ENCODE data around the gene ZNF254.
"Not testable (repeated sequence)": the region's sequence is repeated elsewhere in the genome, so short reads cannot be mapped to it uniquely, and the experiment has no call there.

The ZNF254 gene

GRCh38 chr19:24081056-24081455 is 5.9 kb upstream of the ZNF254 start:
- Histone ChIP-seq H3K27me3 (ENCODE audit: low read depth) (no peaks in the 10 kb centered on the region), H3K36me3 (replicated peaks) (no peaks in the 10 kb centered on the region; the same call in 1 of the 2 replicates), H3K4me1 (peaks cover 11% of the 10 kb centered on the region; the same call in 1 of the 2 replicates), H3K4me3 (no peak overlapping the region), H3K9me3 (no peaks in the 10 kb centered on the region)
- in situ Hi-C loops (cut with MboI; ENCODE audit: low sequenced_read_pairs), result no loop called here
- DNase-seq (ENCODE audit: low spot score in 2 of 2), result no peak

DNA sequence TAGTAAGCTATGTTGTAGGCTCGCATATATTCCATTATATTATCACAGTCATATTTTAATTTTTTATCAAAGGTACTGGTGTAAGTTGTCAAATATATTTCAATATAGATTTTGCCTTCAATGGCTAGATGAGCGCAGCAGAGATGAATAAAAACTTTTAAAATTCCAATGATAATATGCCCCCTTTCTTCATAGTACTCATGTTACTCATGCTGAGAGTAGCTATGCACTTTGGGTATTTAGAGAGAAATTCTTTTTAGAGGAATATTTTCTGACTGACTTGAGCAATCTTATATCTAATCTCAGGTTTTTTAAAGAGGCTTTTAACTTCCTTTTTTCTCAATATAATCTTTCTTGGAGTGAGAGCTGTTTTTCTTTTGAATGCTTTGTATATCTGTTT is 11.4 kb downstream of the ZNF254 start:
- in situ Hi-C loops (cut with MboI; ENCODE audit: low sequenced_read_pairs), result no loop called here
- Histone ChIP-seq H3K36me3 (replicated peaks) (peaks cover 23% of the 10 kb centered on the region), H3K27me3 (ENCODE audit: low read depth) (no peaks in the 10 kb centered on the region), H3K4me1 (peaks cover 7% of the 10 kb centered on the region; the same call in 1 of the 2 replicates), H3K9me3 (no peaks in the 10 kb centered on the region; the same call in 1 of the 2 replicates), H3K4me3 (no peak overlapping the region)
- DNase-seq (ENCODE audit: low spot score in 2 of 2), result no peak

GRCh38 chr19:24099829-24100228 is 12.8 kb downstream of the ZNF254 start:
- Histone ChIP-seq H3K36me3 (replicated peaks) (peaks cover 24% of the 10 kb centered on the region), H3K27me3 (ENCODE audit: low read depth) (no peaks in the 10 kb centered on the region), H3K4me1 (peaks cover 7% of the 10 kb centered on the region; the same call in 1 of the 2 replicates), H3K9me3 (no peaks in the 10 kb centered on the region), H3K4me3 (no peak overlapping the region)
- DNase-seq (ENCODE audit: low spot score in 2 of 2), result no peak
- in situ Hi-C loops (cut with MboI; ENCODE audit: low sequenced_read_pairs), result no loop called here

DNA sequence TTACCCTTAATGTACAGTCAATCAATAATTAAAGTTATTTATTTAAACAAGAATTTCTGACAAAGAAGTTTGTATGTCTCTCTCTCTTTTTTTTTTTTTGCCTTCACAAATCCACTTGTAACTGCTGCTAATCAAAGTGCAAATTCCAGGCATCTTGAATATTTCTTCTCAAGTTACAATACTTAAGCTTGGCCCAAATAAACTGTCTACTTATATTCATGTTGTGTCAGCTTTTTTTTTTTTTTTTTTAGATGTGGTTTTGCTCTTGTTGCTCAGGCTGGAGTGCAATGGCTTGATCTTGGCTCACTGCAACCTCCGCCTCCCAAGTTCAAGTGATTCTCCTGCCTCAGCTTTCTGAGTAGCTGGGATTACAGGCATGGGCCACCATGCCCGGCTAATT is 13.6 kb downstream of the ZNF254 start:
- in situ Hi-C loops (cut with MboI; ENCODE audit: low sequenced_read_pairs); H3K9me3 ChIP-seq; DNase-seq (ENCODE audit: low spot score in 2 of 2); H3K27me3 ChIP-seq (ENCODE audit: low read depth); H3K4me3 ChIP-seq; H3K4me1 ChIP-seq: not testable (repeated sequence)
- peaks cover 27% of the 10 kb centered on the region for H3K36me3 ChIP-seq (replicated peaks)

DNA sequence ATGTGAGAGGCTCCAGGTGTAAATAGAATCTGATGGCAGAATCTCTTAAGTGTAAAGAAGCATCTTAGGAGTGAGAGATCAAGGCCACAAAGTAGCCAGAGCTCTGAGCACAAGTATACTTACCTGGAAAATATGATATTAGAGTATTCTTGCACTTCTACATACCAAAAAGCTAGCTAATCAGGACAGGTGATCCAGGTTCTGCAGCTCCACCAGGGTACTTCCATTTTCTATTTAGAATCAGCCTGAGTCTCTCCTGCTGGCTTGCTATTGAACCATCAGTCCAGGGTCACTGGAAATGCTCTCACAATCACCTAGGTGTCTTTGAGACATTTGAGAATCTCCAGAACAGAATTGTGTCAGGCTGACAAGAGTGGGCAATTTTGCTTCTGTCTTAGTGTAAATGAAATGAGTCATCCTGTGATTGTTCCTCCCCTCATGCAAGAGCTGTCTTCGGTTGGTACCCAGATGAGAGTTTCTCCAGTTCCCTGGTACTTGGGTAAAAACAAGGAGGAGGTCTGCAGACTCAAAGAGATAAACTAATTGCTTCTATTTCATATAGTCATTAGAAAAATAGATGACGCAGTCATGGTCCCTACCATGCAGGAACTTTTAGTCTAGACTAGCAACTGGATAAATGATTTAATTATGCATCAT is 14.6 kb downstream of the ZNF254 start:
- H3K4me3 ChIP-seq, result no peak overlapping the region
- H3K4me1 ChIP-seq, result peaks cover 4% of the 10 kb centered on the region; the same call in 1 of the 2 replicates
- no peaks in the 10 kb centered on the region for H3K9me3 ChIP-seq
- no peaks in the 10 kb centered on the region for H3K27me3 ChIP-seq (ENCODE audit: low read depth)
- DNase-seq (ENCODE audit: low spot score in 2 of 2), result no peak
- peaks cover 31% of the 10 kb centered on the region for H3K36me3 ChIP-seq (replicated peaks)
- in situ Hi-C loops (cut with MboI; ENCODE audit: low sequenced_read_pairs), result no loop called here

GRCh38 chr19:24127601-24128000 is 40.6 kb downstream of the ZNF254 start:
- DNase-seq (ENCODE audit: low spot score in 2 of 2), result no peak
- H3K4me1 ChIP-seq, result no peaks in the 10 kb centered on the region
- H3K36me3 ChIP-seq (replicated peaks), result peaks cover 32% of the 10 kb centered on the region
- H3K4me3 ChIP-seq, result no peak overlapping the region
- in situ Hi-C loops (cut with MboI; ENCODE audit: low sequenced_read_pairs), result no loop called here
- H3K27me3 ChIP-seq (ENCODE audit: low read depth), result no peaks in the 10 kb centered on the region
- H3K9me3 ChIP-seq, result peaks cover 40% of the 10 kb centered on the region

- peaks cover 4% of the 10 kb centered on the region for H3K9me3 ChIP-seq
- H3K4me3 ChIP-seq, result no peak overlapping the region
- H3K4me1 ChIP-seq, result no peaks in the 10 kb centered on the region
- H3K36me3 ChIP-seq (replicated peaks), result no peaks in the 10 kb centered on the region
- no peaks in the 10 kb centered on the region for H3K27me3 ChIP-seq (ENCODE audit: low read depth)
- no peak for DNase-seq (ENCODE audit: low spot score in 2 of 2)
- in situ Hi-C loops (cut with MboI; ENCODE audit: low sequenced_read_pairs), result no loop called here
Observed at GRCh38 chr19:24140099-24140498, 53.1 kb downstream of the ZNF254 start.

DNA sequence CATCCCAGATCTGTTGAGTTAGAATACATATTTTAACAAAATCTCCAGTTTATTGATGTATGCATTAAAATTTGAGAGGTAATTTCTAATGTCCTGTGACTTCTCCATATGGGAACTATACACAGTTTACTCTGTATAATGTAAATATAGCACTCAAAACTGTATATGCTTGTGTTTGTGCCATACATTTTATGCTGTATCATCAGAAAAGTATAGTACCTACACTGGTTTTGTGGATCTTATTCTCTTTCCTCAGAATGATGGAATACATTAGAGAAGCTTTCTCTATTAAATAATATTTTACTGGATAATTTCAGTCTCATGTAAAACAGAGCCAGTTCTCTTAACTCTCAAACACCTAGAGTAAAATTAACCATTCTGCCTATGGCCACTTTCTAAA is 53.6 kb downstream of the ZNF254 start:
- Histone ChIP-seq H3K27me3 (ENCODE audit: low read depth) (no peaks in the 10 kb centered on the region), H3K4me1 (no peaks in the 10 kb centered on the region), H3K36me3 (replicated peaks) (no peaks in the 10 kb centered on the region), H3K9me3 (peaks cover 4% of the 10 kb centered on the region; the same call in 1 of the 2 replicates), H3K4me3 (no peak overlapping the region)
- in situ Hi-C loops (cut with MboI; ENCODE audit: low sequenced_read_pairs), result no loop called here
- no peak for DNase-seq (ENCODE audit: low spot score in 2 of 2)

- in situ Hi-C loops (cut with MboI; ENCODE audit: low sequenced_read_pairs), result no loop called here
- no peak for DNase-seq (ENCODE audit: low spot score in 2 of 2)
- no peaks in the 10 kb centered on the region for H3K36me3 ChIP-seq (replicated peaks)
- no peaks in the 10 kb centered on the region for H3K27me3 ChIP-seq (ENCODE audit: low read depth)
- no peak overlapping the region for H3K4me3 ChIP-seq
- peaks cover under 1% of the 10 kb centered on the region; the same call in 1 of the 2 replicates for H3K9me3 ChIP-seq
- no peaks in the 10 kb centered on the region for H3K4me1 ChIP-seq
Observed at GRCh38 chr19:24141612-24142011, 54.6 kb downstream of the ZNF254 start.

DNA sequence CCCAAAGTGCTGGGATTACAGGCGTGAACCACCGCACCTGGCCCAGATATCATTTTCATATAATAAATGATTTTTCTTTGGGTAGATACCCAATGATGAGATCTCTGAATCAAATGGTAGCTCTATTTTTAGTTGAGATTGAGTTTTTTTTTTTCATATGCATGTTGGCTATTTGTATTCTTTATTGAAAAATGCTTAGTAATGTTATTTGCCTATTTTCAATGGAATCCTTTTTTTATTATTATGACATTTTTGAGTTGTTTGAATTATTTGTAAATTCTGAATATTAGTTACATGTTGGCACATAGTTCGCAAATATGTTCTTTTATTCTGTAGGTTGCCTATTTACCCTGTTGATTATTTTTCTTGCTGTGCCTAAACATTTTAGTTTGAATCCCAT is 55.8 kb downstream of the ZNF254 start:
- H3K36me3 ChIP-seq (replicated peaks), result no peaks in the 10 kb centered on the region
- in situ Hi-C loops (cut with MboI; ENCODE audit: low sequenced_read_pairs), result no loop called here
- H3K4me1 ChIP-seq, result no peaks in the 10 kb centered on the region
- no peaks in the 10 kb centered on the region for H3K9me3 ChIP-seq
- no peak overlapping the region for H3K4me3 ChIP-seq
- H3K27me3 ChIP-seq (ENCODE audit: low read depth), result no peaks in the 10 kb centered on the region
- DNase-seq (ENCODE audit: low spot score in 2 of 2), result no peak

GRCh38 chr19:24159707-24160106 is 72.7 kb downstream of the ZNF254 start:
- Histone ChIP-seq H3K27me3 (ENCODE audit: low read depth) (no peaks in the 10 kb centered on the region), H3K36me3 (replicated peaks) (no peaks in the 10 kb centered on the region), H3K4me3 (no peak overlapping the region), H3K9me3 (0 out of 2 replicates have a peak, but pooled peaks cover 2% of the 10 kb centered on the region), H3K4me1 (no peaks in the 10 kb centered on the region)
- DNase-seq (ENCODE audit: low spot score in 2 of 2), result no peak
- in situ Hi-C loops (cut with MboI; ENCODE audit: low sequenced_read_pairs), result no loop called here

- Histone ChIP-seq H3K9me3 (no peaks in the 10 kb centered on the region), H3K36me3 (replicated peaks) (no peaks in the 10 kb centered on the region), H3K4me1 (no peaks in the 10 kb centered on the region), H3K4me3 (no peak overlapping the region), H3K27me3 (ENCODE audit: low read depth) (no peaks in the 10 kb centered on the region)
- in situ Hi-C loops (cut with MboI; ENCODE audit: low sequenced_read_pairs), result no loop called here
- DNase-seq (ENCODE audit: low spot score in 2 of 2), result no peak
Observed at GRCh38 chr19:24166055-24166454, 79.1 kb downstream of the ZNF254 start.

DNA sequence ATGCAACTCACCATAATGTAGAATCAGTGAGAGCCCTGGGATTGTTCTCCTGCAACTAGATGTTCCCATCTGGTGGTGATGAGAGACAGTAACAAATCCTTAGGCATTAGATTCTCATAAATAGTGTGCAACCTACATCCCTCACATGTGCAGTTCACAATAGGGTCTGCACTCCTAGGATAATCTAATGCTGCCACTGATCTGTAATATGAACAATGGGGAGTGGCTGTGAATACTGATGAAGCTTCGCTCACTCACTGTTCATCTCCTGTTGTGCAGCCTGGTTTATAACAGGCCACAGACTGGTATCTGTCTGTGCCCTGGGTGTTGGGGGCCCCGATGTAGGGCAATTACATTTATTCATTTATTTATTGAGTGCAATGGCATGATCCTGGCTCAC is 86.9 kb downstream of the ZNF254 start:
- Histone ChIP-seq H3K4me3 (no peak overlapping the region), H3K27me3 (ENCODE audit: low read depth) (no peaks in the 10 kb centered on the region), H3K36me3 (replicated peaks) (no peaks in the 10 kb centered on the region), H3K9me3 (no peaks in the 10 kb centered on the region), H3K4me1 (no peaks in the 10 kb centered on the region)
- in situ Hi-C loops (cut with MboI; ENCODE audit: low sequenced_read_pairs), result no loop called here
- DNase-seq (ENCODE audit: low spot score in 2 of 2), result no peak

DNA sequence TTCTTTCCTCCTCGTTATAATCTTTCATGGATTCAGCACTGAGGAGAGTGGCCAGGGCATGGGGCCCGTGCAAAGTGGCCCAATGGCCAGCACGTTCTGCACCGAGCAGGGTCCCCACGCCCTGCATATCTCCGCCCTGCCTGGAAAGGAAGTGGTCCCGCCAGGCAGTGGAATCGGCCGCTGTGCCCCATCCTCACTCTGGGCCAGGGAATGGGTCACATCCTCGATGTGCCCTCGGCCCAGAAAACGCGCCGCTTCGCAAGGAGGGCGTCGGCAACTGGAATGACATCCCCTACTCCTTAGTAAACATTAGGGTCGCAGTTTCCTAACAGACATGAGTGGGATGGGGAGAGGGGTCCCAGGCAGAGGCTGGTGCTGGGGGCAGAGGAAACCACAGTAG is 90.7 kb downstream of the ZNF254 start:
- Histone ChIP-seq H3K9me3 (no peaks in the 10 kb centered on the region), H3K4me3 (no peak overlapping the region), H3K4me1 (no peaks in the 10 kb centered on the region), H3K36me3 (replicated peaks) (no peaks in the 10 kb centered on the region), H3K27me3 (ENCODE audit: low read depth) (no peaks in the 10 kb centered on the region)
- in situ Hi-C loops (cut with MboI; ENCODE audit: low sequenced_read_pairs), result no loop called here
- no peak for DNase-seq (ENCODE audit: low spot score in 2 of 2)

- H3K27me3 ChIP-seq (ENCODE audit: low read depth), result no peaks in the 10 kb centered on the region
- H3K9me3 ChIP-seq, result no peaks in the 10 kb centered on the region
- no peaks in the 10 kb centered on the region for H3K36me3 ChIP-seq (replicated peaks)
- H3K4me3 ChIP-seq, result no peak overlapping the region
- DNase-seq (ENCODE audit: low spot score in 2 of 2), result no peak
- in situ Hi-C loops (cut with MboI; ENCODE audit: low sequenced_read_pairs), result no loop called here
- H3K4me1 ChIP-seq, result no peaks in the 10 kb centered on the region
Observed at GRCh38 chr19:24178207-24178606, 91.2 kb downstream of the ZNF254 start.
